HG02678 (cell line): ENCODE results near the gene MTARC2.

Source experiments
- ATAC-seq: cut with Tn5 transposase; IDR thresholded peaks from one replicate; pipeline ENCODE4 v1.9.1; 2021; ENCODE audit warnings: mild to moderate bottlenecking, moderate library complexity; ENCODE audit not compliant: unreplicated experiment

The MTARC2 gene

GRCh38 chr1:220824031-220824989 lies 76.2 kb downstream of the MTARC2 start:
- no peak for ATAC-seq

GRCh38 chr1:220825819-220826551 lies 77.9 kb downstream of the MTARC2 start:
- no peak for ATAC-seq

- ATAC-seq, result no peak
Observed at GRCh38 chr1:220826729-220827128, 78.6 kb downstream of the MTARC2 start.

- no peak for ATAC-seq
Observed at GRCh38 chr1:220827445-220828178, 79.5 kb downstream of the MTARC2 start.

GRCh38 chr1:220828179-220828490 lies 80.0 kb downstream of the MTARC2 start:
- no peak for ATAC-seq

- ATAC-seq, result no peak
Observed at GRCh38 chr1:220828950-220829586, 80.9 kb downstream of the MTARC2 start.

- no peak for ATAC-seq
Observed at GRCh38 chr1:220833436-220833835, 85.3 kb downstream of the MTARC2 start.
